Uterus (tissue), 4 donors: Measurements from ENCODE around the gene ADAMTS19. TPM values are rescaled to one million over a fixed set of nuclear protein-coding genes. Genes with fewer than 3 reads are reported as not detected.

ENCODE experiments used
- DNase-seq, 2 donors: peaks; one replicate each; pipeline ENCODE4 v3.0.0-alpha.2; 2019 to 2020
- H3K27ac ChIP-seq, 2 donors: fragments of 200-600 bp; sonication (generic); 1 replicate in 1 of 2; 2 replicates in 1 of 2; pipeline ENCODE4 v1.5.1; 2016 to 2018
- H3K27me3 ChIP-seq, 2 donors: fragments of 200-600 bp; sonication (generic); one replicate each; pipeline ENCODE4 v1.5.1; 2018 to 2019; ENCODE audit warnings: control low read depth in 1 of 2
- H3K36me3 ChIP-seq, 2 donors: fragments of 200-600 bp; sonication (generic); one replicate each; pipeline ENCODE4 v1.5.1; 2019; ENCODE audit warnings: control low read depth in 1 of 2
- H3K4me1 ChIP-seq, 2 donors: fragments of 200-600 bp; sonication (generic); one replicate each; pipeline ENCODE4 v1.5.1; 2018 to 2019; ENCODE audit warnings: control low read depth in 1 of 2
- H3K4me3 ChIP-seq, 2 donors: fragments of 200-600 bp; sonication (generic); 1 replicate in 1 of 2; 2 replicates in 1 of 2; pipeline ENCODE4 v1.5.1; 2018 to 2019; ENCODE audit warnings: mild to moderate bottlenecking in 1 of 2
- H3K9me3 ChIP-seq, 2 donors: fragments of 200-600 bp; sonication (generic); one replicate each; pipeline ENCODE4 v1.5.1; 2019; ENCODE audit warnings: control low read depth in 1 of 2
- CTCF ChIP-seq, 4 experiments: fragments of 200-600 bp in 2 of 4; fragments of 450-650 bp in 2 of 4; sonication (generic) in 2 of 4; IDR thresholded peaks; one replicate each; pipeline ENCODE4 v1.5.1; 2016 to 2019; ENCODE audit warnings: antibody characterized with exemption in 4 of 4, mild to moderate bottlenecking in 2 of 4, moderate library complexity in 1 of 4
- POLR2A ChIP-seq, 2 donors: fragments of 450-650 bp; IDR thresholded peaks; one replicate each; pipeline ENCODE4 v1.6.1; 2016; ENCODE audit warnings: antibody characterized with exemption in 2 of 2, mild to moderate bottlenecking in 1 of 2, moderate library complexity in 1 of 2
- intact Hi-C: fragments of 100-400 bp; cut with DNase I; formaldehyde crosslinking; loops from one replicate; pipeline ENCODE4 v1.15.1; 2023; ENCODE audit warnings: low total_unique reads
- total RNA-seq, 4 donors: library from RNA; depleted of rRNA in 3 of 4; stranded (reverse); fragments of >200 nt in 3 of 4; gene quantifications; one replicate each; pipeline versions ENCODE4 v1.1.0 to v1.2.4, GENCODE V29; 2014 to 2023
- donor health status: DM: yes; HTN: yes; CAD: no.

ADAMTS19 gene
- total RNA-seq, 4 donors from 2014 or later = 1.2 to 132 (median 36.1) TPM

DNA sequence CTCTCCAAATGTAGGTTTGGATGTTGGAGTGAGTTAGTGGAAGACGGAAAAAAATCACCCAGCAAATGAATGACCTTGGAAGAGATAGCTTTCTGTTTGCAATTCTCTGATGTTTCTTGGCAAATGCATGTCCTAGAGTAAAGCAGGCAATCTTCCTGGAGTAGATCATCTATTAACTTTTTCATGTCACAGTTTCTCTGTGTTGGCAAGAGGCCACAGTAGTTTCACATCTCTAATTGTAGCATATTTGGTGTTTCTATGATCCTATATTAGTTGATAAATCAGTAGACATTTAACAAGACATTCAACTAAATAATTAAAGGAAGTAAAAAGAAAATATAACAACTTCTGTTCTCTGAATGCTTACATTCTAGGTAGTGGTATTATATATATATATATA lies 149.6 kb downstream of the ADAMTS19 start:
- no peaks in the 10 kb centered on the region for H3K27me3 ChIP-seq
- H3K9me3 ChIP-seq = no peaks in the 10 kb centered on the region
- no peak for TF ChIP-seq POLR2A (IDR thresholded peaks at IDR 0.05)
- no peak for TF ChIP-seq CTCF (IDR thresholded peaks at IDR 0.05)
- H3K4me3 ChIP-seq = no peak overlapping the region
- intact Hi-C loops = no loop called here
- no peaks in the 10 kb centered on the region for H3K4me1 ChIP-seq
- DNase-seq = no peak
- no peaks in the 10 kb centered on the region for H3K36me3 ChIP-seq
- no peak overlapping the region for H3K27ac ChIP-seq

GRCh38 chr5:129616517-129616916 lies 156.4 kb downstream of the ADAMTS19 start:
- Histone ChIP-seq H3K27ac (peak overlapping the region; percentile 31 to 48), H3K4me3 (no peak overlapping the region), H3K27me3 (no peaks in the 10 kb centered on the region), H3K9me3 (no peaks in the 10 kb centered on the region), H3K36me3 (no peaks in the 10 kb centered on the region), H3K4me1 (no peaks in the 10 kb centered on the region)
- TF ChIP-seq POLR2A (IDR thresholded peaks at IDR 0.05) (no peak), CTCF (IDR thresholded peaks at IDR 0.05) (no peak)
- intact Hi-C loops = no loop called here
- no peak for DNase-seq

GRCh38 chr5:129617206-129617605 lies 157.1 kb downstream of the ADAMTS19 start:
- Histone ChIP-seq H3K4me1 (no peaks in the 10 kb centered on the region), H3K27ac (peak overlapping the region; percentile 31 to 48), H3K4me3 (no peak overlapping the region), H3K27me3 (no peaks in the 10 kb centered on the region), H3K36me3 (no peaks in the 10 kb centered on the region), H3K9me3 (no peaks in the 10 kb centered on the region)
- TF ChIP-seq POLR2A (IDR thresholded peaks at IDR 0.05) = no peak
- TF ChIP-seq CTCF (IDR thresholded peaks at IDR 0.05) = no peak
- intact Hi-C loops = no loop called here
- peak in 1 of 2 donors; percentile 15 for DNase-seq

- intact Hi-C loops = no loop called here
Observed at GRCh38 chr5:129619782-129620181, 159.7 kb downstream of the ADAMTS19 start.

DNA sequence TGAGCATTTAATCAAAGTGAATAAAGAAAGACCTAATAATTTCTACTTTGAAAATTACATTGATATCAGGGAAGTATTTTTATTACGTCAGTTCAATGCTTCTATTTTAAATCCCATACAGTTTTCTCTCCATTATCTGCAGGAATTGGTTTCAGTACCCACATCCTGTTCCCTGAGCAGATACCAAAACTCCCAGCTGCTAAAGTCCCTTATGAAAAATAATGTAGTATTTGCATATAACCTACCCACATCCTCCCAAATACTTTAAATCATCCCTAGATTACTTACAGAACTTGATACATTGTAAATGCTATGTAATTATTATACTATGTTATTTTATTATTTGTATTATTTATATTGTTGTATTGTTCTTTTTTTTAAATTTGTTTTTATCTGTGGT lies 162.4 kb downstream of the ADAMTS19 start:
- Histone ChIP-seq H3K9me3 (no peaks in the 10 kb centered on the region), H3K27me3 (no peaks in the 10 kb centered on the region), H3K4me1 (no peaks in the 10 kb centered on the region), H3K36me3 (no peaks in the 10 kb centered on the region), H3K27ac (no peak overlapping the region), H3K4me3 (no peak overlapping the region)
- TF ChIP-seq CTCF (IDR thresholded peaks at IDR 0.05) = no peak
- TF ChIP-seq POLR2A (IDR thresholded peaks at IDR 0.05) = no peak
- intact Hi-C loops = no loop called here
- DNase-seq = no peak

More at GRCh38 chr5:129619782-129620181, 159.7 kb downstream of the ADAMTS19 start:
- DNase-seq = no peak
- Histone ChIP-seq H3K27ac (peak overlapping the region; percentile 40 to 57), H3K27me3 (no peaks in the 10 kb centered on the region), H3K36me3 (no peaks in the 10 kb centered on the region), H3K9me3 (no peaks in the 10 kb centered on the region), H3K4me3 (no peak overlapping the region), H3K4me1 (no peaks in the 10 kb centered on the region)
- TF ChIP-seq CTCF (IDR thresholded peaks at IDR 0.05) = no peak
- TF ChIP-seq POLR2A (IDR thresholded peaks at IDR 0.05) = no peak
